ENCODE data around the gene RESP18.

Gene RESP18

GRCh38 chr2:219332542-219332941 is at the start of gene RESP18:
RESP18 (minus strand) TSS chr2:219332744.
- DNase-seq: no peak

- no peak for DNase-seq
Observed at GRCh38 chr2:219381448-219381847, 48.9 kb upstream of the RESP18 start.

- DNase-seq: no peak
Observed at GRCh38 chr2:219380926-219381325, 48.4 kb upstream of the RESP18 start.

- no peak for DNase-seq
Observed at GRCh38 chr2:219378163-219378851, 45.8 kb upstream of the RESP18 start.

- no peak for DNase-seq
Observed at GRCh38 chr2:219369447-219369861, 36.9 kb upstream of the RESP18 start.

- no peak for DNase-seq
Observed at GRCh38 chr2:219368690-219369191, 36.2 kb upstream of the RESP18 start.

- peak; percentile 20 for DNase-seq
Observed at GRCh38 chr2:219362524-219363164, 30.1 kb upstream of the RESP18 start.

GRCh38 chr2:219362072-219362471 is 29.5 kb upstream of the RESP18 start:
- no peak for DNase-seq

- no peak for DNase-seq
Observed at GRCh38 chr2:219358170-219359075, 25.9 kb upstream of the RESP18 start.

- DNase-seq: peak; percentile 29
Observed at GRCh38 chr2:219356834-219357233, 24.3 kb upstream of the RESP18 start.

- no peak for DNase-seq
Observed at GRCh38 chr2:219354582-219354981, 22.0 kb upstream of the RESP18 start.

- DNase-seq: no peak
Observed at GRCh38 chr2:219353129-219353528, 20.6 kb upstream of the RESP18 start.

- peak; percentile 50 for DNase-seq
Observed at GRCh38 chr2:219352448-219353023, 20.0 kb upstream of the RESP18 start.

GRCh38 chr2:219350710-219351221 is 18.2 kb upstream of the RESP18 start:
- no peak for DNase-seq

- no peak for DNase-seq
Observed at GRCh38 chr2:219350215-219350614, 17.7 kb upstream of the RESP18 start.

- no peak for DNase-seq
Observed at GRCh38 chr2:219344751-219345430, 12.3 kb upstream of the RESP18 start.

- DNase-seq: no peak
Observed at GRCh38 chr2:219335373-219335786, 2.8 kb upstream of the RESP18 start.

- no peak for DNase-seq
Observed at GRCh38 chr2:219334076-219334475, 1.5 kb upstream of the RESP18 start.

GRCh38 chr2:219331560-219332213 is 857 bp downstream of the RESP18 start:
- no peak for DNase-seq

- no peak for DNase-seq
Observed at GRCh38 chr2:219327719-219328118, 4.8 kb downstream of the RESP18 start.

- no peak for DNase-seq
Observed at GRCh38 chr2:219325657-219326315, 6.8 kb downstream of the RESP18 start.

Measured in CD4-positive, alpha-beta T cell treated with Interferon gamma for 1 hour (primary cell).